Ishikawa (cell line): ENCODE data around the gene FOXP1.

ENCODE experiments used
- CEBPB ChIP-seq: IDR thresholded peaks from 2 replicates; pipeline ENCODE4 v1.6.1; 2012
- CREB1 ChIP-seq: IDR thresholded peaks from 2 replicates; pipeline ENCODE4 v1.6.1; 2012; ENCODE audit warnings: low read depth
- EGR1 ChIP-seq: IDR thresholded peaks from 2 replicates; pipeline ENCODE4 v1.6.1; 2012
- EP300 ChIP-seq: IDR thresholded peaks from 2 replicates; pipeline ENCODE4 v1.6.1; 2012; ENCODE audit warnings: borderline replicate concordance
- FOXM1 ChIP-seq: IDR thresholded peaks from 2 replicates; pipeline ENCODE4 v1.6.1; 2012; ENCODE audit warnings: low read depth, borderline replicate concordance
- NFIC ChIP-seq: IDR thresholded peaks from 2 replicates; pipeline ENCODE4 v1.6.1; 2012
- RAD21 ChIP-seq: IDR thresholded peaks from 2 replicates; pipeline ENCODE4 v1.6.1; 2012; ENCODE audit warnings: low read depth
- TAF1 ChIP-seq: IDR thresholded peaks from 2 replicates; pipeline ENCODE4 v1.6.1; 2012; ENCODE audit warnings: low read depth, mild to moderate bottlenecking
- YY1 ChIP-seq: IDR thresholded peaks from 2 replicates; pipeline ENCODE4 v1.6.1; 2012; ENCODE audit warnings: low read depth
- ZBTB7A ChIP-seq: IDR thresholded peaks from 2 replicates; pipeline ENCODE4 v1.6.1; 2012; ENCODE audit warnings: low read depth
- TF ChIP-seq, protein P1 (sequence below): IDR thresholded peaks from 2 replicates; pipeline ENCODE4 v1.6.1; 2012
- TF ChIP-seq, protein P2 (sequence below): IDR thresholded peaks from 2 replicates; pipeline ENCODE4 v1.6.1; 2012; ENCODE audit warnings: low read depth, mild to moderate bottlenecking
- TF ChIP-seq, protein P3 (sequence below): IDR thresholded peaks from 2 replicates; pipeline ENCODE4 v1.6.1; 2012

DNA sequence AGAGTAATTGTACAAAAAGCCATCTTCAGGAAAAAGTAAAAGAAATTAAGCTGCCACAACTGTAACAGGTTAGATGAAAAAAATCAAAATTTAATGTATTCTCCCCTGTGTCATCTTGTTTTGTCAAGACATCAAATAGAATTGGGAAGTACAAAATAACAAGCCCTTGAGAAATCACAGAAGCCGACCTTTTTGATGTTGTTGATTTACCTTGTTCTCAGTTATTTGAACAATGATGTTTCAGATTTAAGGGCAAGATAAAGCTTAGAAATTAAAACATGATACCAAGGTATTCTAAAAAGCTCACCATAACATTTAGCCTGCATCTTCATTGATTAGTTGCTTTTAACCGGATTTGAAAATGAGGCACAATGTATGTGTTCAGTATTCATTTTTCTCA, 523.0 kb downstream of the FOXP1 start:
- TF ChIP-seq RAD21 (no peak), ZBTB7A (no peak), CEBPB (no peak), CREB1 (no peak), EP300 (no peak), YY1 (no peak), EGR1 (no peak), NFIC (no peak), FOXM1 (no peak), TAF1 (no peak)
- TF ChIP-seq, protein P1, sequence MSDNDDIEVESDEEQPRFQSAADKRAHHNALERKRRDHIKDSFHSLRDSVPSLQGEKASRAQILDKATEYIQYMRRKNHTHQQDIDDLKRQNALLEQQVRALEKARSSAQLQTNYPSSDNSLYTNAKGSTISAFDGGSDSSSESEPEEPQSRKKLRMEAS: no peak
- TF ChIP-seq, protein P2, sequence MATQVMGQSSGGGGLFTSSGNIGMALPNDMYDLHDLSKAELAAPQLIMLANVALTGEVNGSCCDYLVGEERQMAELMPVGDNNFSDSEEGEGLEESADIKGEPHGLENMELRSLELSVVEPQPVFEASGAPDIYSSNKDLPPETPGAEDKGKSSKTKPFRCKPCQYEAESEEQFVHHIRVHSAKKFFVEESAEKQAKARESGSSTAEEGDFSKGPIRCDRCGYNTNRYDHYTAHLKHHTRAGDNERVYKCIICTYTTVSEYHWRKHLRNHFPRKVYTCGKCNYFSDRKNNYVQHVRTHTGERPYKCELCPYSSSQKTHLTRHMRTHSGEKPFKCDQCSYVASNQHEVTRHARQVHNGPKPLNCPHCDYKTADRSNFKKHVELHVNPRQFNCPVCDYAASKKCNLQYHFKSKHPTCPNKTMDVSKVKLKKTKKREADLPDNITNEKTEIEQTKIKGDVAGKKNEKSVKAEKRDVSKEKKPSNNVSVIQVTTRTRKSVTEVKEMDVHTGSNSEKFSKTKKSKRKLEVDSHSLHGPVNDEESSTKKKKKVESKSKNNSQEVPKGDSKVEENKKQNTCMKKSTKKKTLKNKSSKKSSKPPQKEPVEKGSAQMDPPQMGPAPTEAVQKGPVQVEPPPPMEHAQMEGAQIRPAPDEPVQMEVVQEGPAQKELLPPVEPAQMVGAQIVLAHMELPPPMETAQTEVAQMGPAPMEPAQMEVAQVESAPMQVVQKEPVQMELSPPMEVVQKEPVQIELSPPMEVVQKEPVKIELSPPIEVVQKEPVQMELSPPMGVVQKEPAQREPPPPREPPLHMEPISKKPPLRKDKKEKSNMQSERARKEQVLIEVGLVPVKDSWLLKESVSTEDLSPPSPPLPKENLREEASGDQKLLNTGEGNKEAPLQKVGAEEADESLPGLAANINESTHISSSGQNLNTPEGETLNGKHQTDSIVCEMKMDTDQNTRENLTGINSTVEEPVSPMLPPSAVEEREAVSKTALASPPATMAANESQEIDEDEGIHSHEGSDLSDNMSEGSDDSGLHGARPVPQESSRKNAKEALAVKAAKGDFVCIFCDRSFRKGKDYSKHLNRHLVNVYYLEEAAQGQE: no peak
- TF ChIP-seq, protein P3, sequence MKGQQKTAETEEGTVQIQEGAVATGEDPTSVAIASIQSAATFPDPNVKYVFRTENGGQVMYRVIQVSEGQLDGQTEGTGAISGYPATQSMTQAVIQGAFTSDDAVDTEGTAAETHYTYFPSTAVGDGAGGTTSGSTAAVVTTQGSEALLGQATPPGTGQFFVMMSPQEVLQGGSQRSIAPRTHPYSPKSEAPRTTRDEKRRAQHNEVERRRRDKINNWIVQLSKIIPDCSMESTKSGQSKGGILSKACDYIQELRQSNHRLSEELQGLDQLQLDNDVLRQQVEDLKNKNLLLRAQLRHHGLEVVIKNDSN: no peak
